GM23338 (cell line): ENCODE results near the gene AP1M2. TPM values are rescaled to one million over a fixed set of nuclear protein-coding genes. Genes with fewer than 3 reads are reported as not detected.
A peak's percentile ranks its signal among the peaks of the same experiment; 100 is the strongest.
"Not testable (repeated sequence)": the region's sequence is repeated elsewhere in the genome, so short reads cannot be mapped to it uniquely, and the experiment has no call there.

ENCODE experiments used
- ATAC-seq: fragments of 200-7000 bp; cut with Tn5 transposase; 3 replicates; pipeline ENCODE4 v1.9.1; 2020
- DNase-seq: peaks from one replicate; pipeline ENCODE4 v3.0.0-alpha.2; 2015; ENCODE audit warnings: low spot score
- H2AFZ ChIP-seq: fragments of 200-600 bp; sonication (generic); 2 replicates; pipeline ENCODE4 v1.8.0; 2016; ENCODE audit warnings: antibody characterized with exemption, mild to moderate bottlenecking, moderate library complexity
- H3F3A ChIP-seq: fragments of 200-600 bp; sonication (generic); replicated peaks from 2 replicates; pipeline ENCODE4 v1.8.0; 2017; ENCODE audit warnings: antibody characterized with exemption, mixed run types, low read depth
- H3K27ac ChIP-seq: fragments of 200-600 bp; sonication (generic); 2 replicates; pipeline ENCODE4 v1.6.1; 2016; ENCODE audit warnings: low read depth
- H3K27me3 ChIP-seq: fragments of 200-600 bp; sonication (generic); 2 replicates; pipeline ENCODE4 v1.8.0; 2016; ENCODE audit warnings: mild to moderate bottlenecking, mixed run types, moderate library complexity; ENCODE audit not compliant: insufficient read depth
- H3K36me3 ChIP-seq: fragments of 200-600 bp; sonication (generic); 2 replicates; pipeline ENCODE4 v1.8.0; 2016; ENCODE audit warnings: mild to moderate bottlenecking; ENCODE audit not compliant: insufficient read depth
- H3K4me1 ChIP-seq: fragments of 200-600 bp; sonication (generic); 2 replicates; pipeline ENCODE4 v1.8.0; 2016; ENCODE audit warnings: mild to moderate bottlenecking, moderate library complexity; ENCODE audit not compliant: insufficient read depth
- H3K4me2 ChIP-seq: fragments of 200-600 bp; sonication (generic); 2 replicates; pipeline ENCODE4 v1.7.1; 2017; ENCODE audit warnings: mixed run types
- H3K4me3 ChIP-seq: fragments of 200-600 bp; sonication (generic); 2 replicates; pipeline ENCODE4 v1.6.1; 2016; ENCODE audit warnings: mixed run types
- H3K79me2 ChIP-seq: fragments of 200-600 bp; sonication (generic); replicated peaks from 2 replicates; pipeline ENCODE4 v1.8.0; 2017; ENCODE audit warnings: mild to moderate bottlenecking; ENCODE audit not compliant: insufficient read depth
- H3K9me2 ChIP-seq: fragments of 200-600 bp; sonication (generic); 2 replicates; pipeline ENCODE4 v1.8.0; 2017; ENCODE audit not compliant: insufficient read depth
- H4K20me1 ChIP-seq: fragments of 200-600 bp; sonication (generic); replicated peaks from 2 replicates; pipeline ENCODE4 v1.8.0; 2017; ENCODE audit warnings: mild to moderate bottlenecking; ENCODE audit not compliant: insufficient read depth
- H3K27ac Mint-ChIP-seq: 2 replicates; pipeline ENCODE4 v1.8.0; 2020; ENCODE audit warnings: inconsistent platforms, mild to moderate bottlenecking, moderate library complexity, mixed read lengths
- H3K27me3 Mint-ChIP-seq: 3 replicates; pipeline ENCODE4 v1.8.0; 2022; ENCODE audit warnings: low read depth, mild to moderate bottlenecking, moderate library complexity, mixed read lengths, inconsistent platforms; ENCODE audit not compliant: insufficient read depth, poor library complexity
- H3K36me3 Mint-ChIP-seq: 3 replicates; pipeline ENCODE4 v1.8.0; 2021; ENCODE audit warnings: low read depth, mild to moderate bottlenecking, inconsistent platforms, moderate library complexity, mixed read lengths
- H3K4me1 Mint-ChIP-seq: 3 replicates; pipeline ENCODE4 v1.8.0; 2020; ENCODE audit warnings: mild to moderate bottlenecking, inconsistent platforms, mixed read lengths
- H3K4me3 Mint-ChIP-seq: 3 replicates; pipeline ENCODE4 v1.8.0; 2021; ENCODE audit warnings: moderate library complexity, mild to moderate bottlenecking, inconsistent platforms, mixed read lengths
- H3K9me3 Mint-ChIP-seq: 3 replicates; pipeline ENCODE4 v1.8.0; 2020; ENCODE audit warnings: moderate library complexity, mild to moderate bottlenecking, inconsistent platforms, mixed read lengths
- CREB1 ChIP-seq: fragments of 250-450 bp; sonication (Bioruptor Pico); IDR thresholded peaks from 2 replicates; pipeline ENCODE4 v1.5.0; 2020; ENCODE audit warnings: low read depth, mild to moderate bottlenecking, moderate library complexity
- CTCF ChIP-seq, 2 experiments: fragments of 200-600 bp in 1 of 2; sonication (generic) in 1 of 2; conservative IDR thresholded peaks; 2 replicates each; pipeline versions ENCODE4 v1.5.1 to v1.6.1; 2016 to 2017; ENCODE audit warnings: antibody characterized with exemption in 2 of 2, low read depth in 2 of 2, mild to moderate bottlenecking in 2 of 2, moderate library complexity in 1 of 2
- ETS1 ChIP-seq: IDR thresholded peaks from 2 replicates; pipeline ENCODE4 v1.6.1; 2016; ENCODE audit warnings: antibody characterized with exemption
- EZH2 ChIP-seq: fragments of 200-600 bp; sonication (generic); IDR thresholded peaks from one replicate; pipeline ENCODE4 v1.8.0; 2017; ENCODE audit warnings: antibody characterized with exemption, mild to moderate bottlenecking, low read depth; ENCODE audit not compliant: unreplicated experiment
- JUNB ChIP-seq: IDR thresholded peaks from one replicate; pipeline ENCODE4 v1.6.1; 2016; ENCODE audit warnings: antibody characterized with exemption; ENCODE audit not compliant: unreplicated experiment
- NANOG ChIP-seq: IDR thresholded peaks from 2 replicates; pipeline ENCODE4 v1.6.1; 2016; ENCODE audit warnings: antibody characterized with exemption, borderline replicate concordance
- POLR2AphosphoS5 ChIP-seq: IDR thresholded peaks from 2 replicates; pipeline ENCODE4 v1.6.1; 2016; ENCODE audit warnings: antibody characterized with exemption, low read depth
- STAT1 ChIP-seq: IDR thresholded peaks from one replicate; pipeline ENCODE4 v1.6.1; 2016; ENCODE audit warnings: antibody characterized with exemption; ENCODE audit not compliant: unreplicated experiment
- ZNF114 ChIP-seq: fragments of 250-450 bp; sonication (Bioruptor Pico); IDR thresholded peaks from 2 replicates; pipeline ENCODE4 v1.5.0; 2020; ENCODE audit warnings: mild to moderate bottlenecking, moderate library complexity
- ZNF331 ChIP-seq: fragments of 250-450 bp; sonication (Bioruptor Pico); IDR thresholded peaks from 2 replicates; pipeline ENCODE4 v1.5.0; 2020; ENCODE audit warnings: low read depth, mild to moderate bottlenecking, moderate library complexity
- ZNF462 ChIP-seq: fragments of 250-450 bp; sonication (Bioruptor Pico); IDR thresholded peaks from 2 replicates; pipeline ENCODE4 v1.5.0; 2020; ENCODE audit warnings: mild to moderate bottlenecking, moderate library complexity
- polyA plus RNA-seq: library from polyadenylated mRNA; unstranded; fragments of >200 nt; fragmentation: Nextera tagmentation; extraction: Ambion mirVana; gene quantifications from 2 replicates; pipeline ENCODE4 v1.2.1, GENCODE V29; 2016
- total RNA-seq: library from RNA; depleted of rRNA; stranded (reverse); fragments of >200 nt; shearing (Covaris generic); gene quantifications from 2 replicates; pipeline ENCODE4 v1.2.3, GENCODE V29; 2014

Gene AP1M2
- total and polyA plus RNA-seq, 2 experiments from 2014 or later = 128 to 165 TPM

GRCh38 chr19:10543059-10543419, 44.1 kb downstream of the AP1M2 start (continued):
- no peak for TF ChIP-seq CTCF (conservative IDR thresholded peaks at IDR 0.05; ENCODE audit: low read depth in 2 of 2)
- no peak for TF ChIP-seq NANOG
- no peak for TF ChIP-seq CREB1 (CRISPR knock-in tag)
- TF ChIP-seq EZH2 = no peak
- TF ChIP-seq ZNF331 (CRISPR knock-in tag) = no peak
- no peak for TF ChIP-seq POLR2AphosphoS5

- not testable (repeated sequence) for H3K4me3 ChIP-seq, H3K27me3 Mint-ChIP-seq, H3F3A ChIP-seq, H3K27me3 ChIP-seq, H3K9me2 ChIP-seq, H3K9me3 Mint-ChIP-seq, H3K79me2 ChIP-seq, H3K4me1 ChIP-seq, H3K4me2 ChIP-seq, H3K36me3 Mint-ChIP-seq, DNase-seq, H3K27ac Mint-ChIP-seq, H3K27ac ChIP-seq, H4K20me1 ChIP-seq, H3K4me1 Mint-ChIP-seq, H3K36me3 ChIP-seq, ATAC-seq, H3K4me3 Mint-ChIP-seq
- 0 out of 2 replicates have a peak overlapping the region, but pooled peaks have one; percentile 66 for H2AFZ ChIP-seq
These were observed 48.1 kb downstream of the AP1M2 start for GRCh38 chr19:10539016-10539415.

GRCh38 chr19:10538204-10538983, 48.7 kb downstream of the AP1M2 start:
- peaks cover 9% of the 10 kb centered on the region for H3K27me3 Mint-ChIP-seq
- Histone ChIP-seq H3K4me3 (no peak overlapping the region), H3K27me3 (no peaks in the 10 kb centered on the region), H3K36me3 (no peaks in the 10 kb centered on the region), H3F3A (0 out of 2 replicates have a peak, but pooled peaks cover 5% of the 10 kb centered on the region), H3K4me1 (no peaks in the 10 kb centered on the region), H3K79me2 (no peaks in the 10 kb centered on the region), H3K27ac (no peak overlapping the region), H3K9me2 (no peaks in the 10 kb centered on the region), H4K20me1 (no peaks in the 10 kb centered on the region), H3K4me2 (no peak overlapping the region), H2AFZ (0 out of 2 replicates have a peak overlapping the region, but pooled peaks have one; percentile 66)
- DNase-seq (no peak), ATAC-seq (no peak)
- H3K36me3 Mint-ChIP-seq = no peaks in the 10 kb centered on the region
- H3K4me1 Mint-ChIP-seq = no peaks in the 10 kb centered on the region
- no peak overlapping the region for H3K27ac Mint-ChIP-seq
- H3K4me3 Mint-ChIP-seq = no peak overlapping the region
- no peaks in the 10 kb centered on the region for H3K9me3 Mint-ChIP-seq
- TF ChIP-seq CREB1 (CRISPR knock-in tag) (no peak), STAT1 (no peak), EZH2 (no peak), ZNF331 (CRISPR knock-in tag) (no peak), ZNF462 (CRISPR knock-in tag) (no peak), ETS1 (no peak), ZNF114 (CRISPR knock-in tag) (no peak), JUNB (no peak), POLR2AphosphoS5 (no peak)
